ENCODE measurements around the gene COQ8A. TPM values are rescaled to one million over a fixed set of nuclear protein-coding genes. Genes with fewer than 3 reads are reported as not detected.

The COQ8A gene
- total RNA-seq, 4 donors from 2014 or later, result 22.8 to 41.7 (median 27.7) TPM

DNA sequence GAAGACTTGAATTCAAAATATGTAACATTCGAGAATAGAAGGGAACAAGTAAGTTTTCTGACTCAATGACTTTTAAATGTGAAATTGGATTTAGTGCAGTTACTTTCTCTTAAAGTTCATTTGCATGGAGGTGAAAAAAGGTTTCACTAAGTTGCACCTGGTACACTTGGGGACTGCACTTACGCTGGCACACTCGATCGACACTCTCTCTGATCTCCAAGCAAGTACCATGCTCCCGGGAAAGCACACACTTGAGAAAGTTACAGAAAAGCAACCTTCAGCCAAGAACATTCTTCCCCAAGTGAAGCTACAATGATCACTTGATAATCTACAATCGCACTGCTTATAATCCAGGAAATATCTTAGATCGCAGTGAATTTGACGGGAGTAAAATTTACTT lies 63.1 kb downstream of the COQ8A start:
- intact Hi-C loops (cut with DNase I; ENCODE audit: low total_unique reads), result no loop called here
- no peaks in the 10 kb centered on the region for H3K36me3 ChIP-seq
- H3K9me3 ChIP-seq, result no peaks in the 10 kb centered on the region
- DNase-seq, result no peak
- no peaks in the 10 kb centered on the region for H3K4me1 ChIP-seq
- H3K4me3 ChIP-seq, result no peak overlapping the region
- H3K27ac ChIP-seq, result no peak overlapping the region
- no peak for TF ChIP-seq POLR2A (IDR thresholded peaks at IDR 0.05)
- TF ChIP-seq, protein P1, sequence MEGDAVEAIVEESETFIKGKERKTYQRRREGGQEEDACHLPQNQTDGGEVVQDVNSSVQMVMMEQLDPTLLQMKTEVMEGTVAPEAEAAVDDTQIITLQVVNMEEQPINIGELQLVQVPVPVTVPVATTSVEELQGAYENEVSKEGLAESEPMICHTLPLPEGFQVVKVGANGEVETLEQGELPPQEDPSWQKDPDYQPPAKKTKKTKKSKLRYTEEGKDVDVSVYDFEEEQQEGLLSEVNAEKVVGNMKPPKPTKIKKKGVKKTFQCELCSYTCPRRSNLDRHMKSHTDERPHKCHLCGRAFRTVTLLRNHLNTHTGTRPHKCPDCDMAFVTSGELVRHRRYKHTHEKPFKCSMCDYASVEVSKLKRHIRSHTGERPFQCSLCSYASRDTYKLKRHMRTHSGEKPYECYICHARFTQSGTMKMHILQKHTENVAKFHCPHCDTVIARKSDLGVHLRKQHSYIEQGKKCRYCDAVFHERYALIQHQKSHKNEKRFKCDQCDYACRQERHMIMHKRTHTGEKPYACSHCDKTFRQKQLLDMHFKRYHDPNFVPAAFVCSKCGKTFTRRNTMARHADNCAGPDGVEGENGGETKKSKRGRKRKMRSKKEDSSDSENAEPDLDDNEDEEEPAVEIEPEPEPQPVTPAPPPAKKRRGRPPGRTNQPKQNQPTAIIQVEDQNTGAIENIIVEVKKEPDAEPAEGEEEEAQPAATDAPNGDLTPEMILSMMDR (IDR thresholded peaks at IDR 0.05), result no peak
- H3K27me3 ChIP-seq, result no peaks in the 10 kb centered on the region

DNA sequence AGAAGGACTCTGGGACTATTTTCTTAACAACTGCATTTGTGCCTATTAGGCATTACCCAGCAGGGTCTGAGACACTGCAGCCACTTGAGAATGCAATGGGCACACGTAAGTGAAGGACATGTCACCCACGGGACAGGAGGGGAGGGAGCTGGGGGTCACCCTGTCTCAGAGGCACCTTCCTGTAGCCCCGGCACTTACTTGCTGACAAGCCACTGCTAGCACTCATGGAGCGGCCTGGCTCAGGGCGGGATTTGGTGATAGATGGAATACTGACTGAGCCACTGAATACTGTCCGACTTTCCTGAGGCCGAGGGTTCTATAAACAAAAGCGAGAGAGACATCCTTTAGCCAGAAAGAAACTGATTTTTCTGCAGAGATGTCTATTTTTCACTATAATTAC lies 64.7 kb downstream of the COQ8A start:
- Histone ChIP-seq H3K27me3 (no peaks in the 10 kb centered on the region), H3K36me3 (no peaks in the 10 kb centered on the region), H3K9me3 (no peaks in the 10 kb centered on the region), H3K27ac (no peak overlapping the region), H3K4me1 (no peaks in the 10 kb centered on the region), H3K4me3 (no peak overlapping the region)
- no peak for DNase-seq
- TF ChIP-seq POLR2A (IDR thresholded peaks at IDR 0.05), result no peak
- TF ChIP-seq, protein P1 (IDR thresholded peaks at IDR 0.05), result no peak
- intact Hi-C loops (cut with DNase I; ENCODE audit: low total_unique reads), result no loop called here

DNA sequence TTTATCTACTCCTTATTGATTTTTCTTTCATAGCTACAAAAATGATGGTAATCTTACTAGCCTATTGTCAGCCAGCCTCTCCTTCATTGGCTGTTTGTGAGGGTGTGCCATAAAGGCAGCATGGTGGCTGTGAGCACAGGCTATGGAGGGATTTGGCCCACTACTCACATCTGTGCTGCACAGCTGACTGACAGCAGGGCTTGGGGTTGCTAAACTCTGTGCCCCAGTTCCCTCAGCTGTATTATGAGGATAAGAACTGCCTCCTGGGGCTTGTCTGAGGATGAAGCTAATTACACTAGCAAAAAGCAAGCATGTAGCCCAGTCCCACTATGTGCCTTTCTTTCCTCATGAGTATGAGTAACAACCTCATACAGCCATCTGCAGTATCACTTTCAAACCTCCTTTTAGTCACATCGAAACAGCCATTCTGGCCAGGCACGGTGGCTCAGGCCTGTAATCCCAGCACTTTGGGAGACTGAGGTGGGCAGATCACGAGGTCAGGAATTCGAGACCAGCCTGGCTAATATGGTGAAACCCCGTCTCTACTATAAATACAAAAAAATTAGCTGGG lies 66.2 kb downstream of the COQ8A start:
- H3K36me3 ChIP-seq, result no peaks in the 10 kb centered on the region
- H3K4me1 ChIP-seq, result no peaks in the 10 kb centered on the region
- intact Hi-C loops (cut with DNase I; ENCODE audit: low total_unique reads), result no loop called here
- no peak overlapping the region for H3K4me3 ChIP-seq
- TF ChIP-seq, protein P1 (IDR thresholded peaks at IDR 0.05), result no peak
- TF ChIP-seq POLR2A (IDR thresholded peaks at IDR 0.05), result no peak
- DNase-seq, result no peak
- H3K9me3 ChIP-seq, result no peaks in the 10 kb centered on the region
- H3K27ac ChIP-seq, result no peak overlapping the region
- H3K27me3 ChIP-seq, result no peaks in the 10 kb centered on the region

DNA sequence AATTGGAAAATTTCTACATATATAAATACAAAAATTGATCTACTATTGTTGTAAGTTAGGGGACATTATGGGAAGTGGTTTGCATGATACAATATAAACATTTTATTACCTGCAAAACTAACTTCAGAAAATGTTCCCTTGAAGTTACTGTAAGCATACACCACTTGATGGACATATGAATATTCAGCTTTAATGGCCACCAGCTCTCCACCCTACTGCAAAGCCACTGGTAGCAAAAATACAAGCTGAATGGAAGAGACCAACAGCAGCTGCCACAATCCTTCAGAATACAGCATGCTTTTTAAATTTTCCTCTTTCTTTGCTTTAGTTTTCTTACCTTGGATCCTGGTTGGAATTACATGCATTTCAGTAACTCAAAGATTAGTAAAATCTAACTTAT lies 69.8 kb downstream of the COQ8A start:
- Histone ChIP-seq H3K27me3 (no peaks in the 10 kb centered on the region), H3K4me1 (no peaks in the 10 kb centered on the region), H3K4me3 (no peak overlapping the region), H3K27ac (no peak overlapping the region), H3K36me3 (no peaks in the 10 kb centered on the region), H3K9me3 (no peaks in the 10 kb centered on the region)
- intact Hi-C loops (cut with DNase I; ENCODE audit: low total_unique reads), result no loop called here
- no peak for DNase-seq
- TF ChIP-seq POLR2A (IDR thresholded peaks at IDR 0.05), result no peak
- TF ChIP-seq, protein P1 (IDR thresholded peaks at IDR 0.05), result no peak

DNA sequence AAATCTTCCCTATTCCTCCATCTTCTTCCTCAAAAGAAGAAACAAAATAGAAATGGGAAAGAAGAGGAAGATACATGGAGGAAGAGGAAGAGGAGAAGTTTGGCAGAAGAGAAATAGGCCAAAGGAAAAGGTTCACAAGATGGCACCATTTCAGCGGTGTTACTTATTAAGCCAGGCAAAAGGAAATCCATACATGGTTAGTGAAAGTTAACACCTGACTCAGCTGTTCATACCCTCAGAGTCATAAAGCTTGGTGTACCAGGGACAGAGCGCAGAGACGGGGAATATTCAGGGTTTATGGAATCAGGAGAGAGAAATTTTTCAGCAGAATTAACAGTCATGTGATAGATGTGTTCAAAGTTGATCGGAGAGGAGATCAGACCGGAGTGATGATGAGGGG lies 70.6 kb downstream of the COQ8A start:
- H3K4me1 ChIP-seq, result no peaks in the 10 kb centered on the region
- no peak overlapping the region for H3K27ac ChIP-seq
- no peak for TF ChIP-seq POLR2A (IDR thresholded peaks at IDR 0.05)
- TF ChIP-seq, protein P1 (IDR thresholded peaks at IDR 0.05), result no peak
- no peaks in the 10 kb centered on the region for H3K27me3 ChIP-seq
- H3K9me3 ChIP-seq, result no peaks in the 10 kb centered on the region
- no peak overlapping the region for H3K4me3 ChIP-seq
- no peaks in the 10 kb centered on the region for H3K36me3 ChIP-seq
- DNase-seq, result no peak
- intact Hi-C loops (cut with DNase I; ENCODE audit: low total_unique reads), result no loop called here
